HG03159 (cell line): ENCODE results near the gene KRT15.

Source experiments
- ATAC-seq: cut with Tn5 transposase; IDR thresholded peaks from one replicate; pipeline ENCODE4 v1.9.1; 2021; ENCODE audit warnings: mild to moderate bottlenecking, moderate library complexity; ENCODE audit not compliant: unreplicated experiment

The KRT15 gene

GRCh38 chr17:41484920-41485904 is 33.5 kb downstream of the KRT15 start:
- ATAC-seq = no peak

DNA sequence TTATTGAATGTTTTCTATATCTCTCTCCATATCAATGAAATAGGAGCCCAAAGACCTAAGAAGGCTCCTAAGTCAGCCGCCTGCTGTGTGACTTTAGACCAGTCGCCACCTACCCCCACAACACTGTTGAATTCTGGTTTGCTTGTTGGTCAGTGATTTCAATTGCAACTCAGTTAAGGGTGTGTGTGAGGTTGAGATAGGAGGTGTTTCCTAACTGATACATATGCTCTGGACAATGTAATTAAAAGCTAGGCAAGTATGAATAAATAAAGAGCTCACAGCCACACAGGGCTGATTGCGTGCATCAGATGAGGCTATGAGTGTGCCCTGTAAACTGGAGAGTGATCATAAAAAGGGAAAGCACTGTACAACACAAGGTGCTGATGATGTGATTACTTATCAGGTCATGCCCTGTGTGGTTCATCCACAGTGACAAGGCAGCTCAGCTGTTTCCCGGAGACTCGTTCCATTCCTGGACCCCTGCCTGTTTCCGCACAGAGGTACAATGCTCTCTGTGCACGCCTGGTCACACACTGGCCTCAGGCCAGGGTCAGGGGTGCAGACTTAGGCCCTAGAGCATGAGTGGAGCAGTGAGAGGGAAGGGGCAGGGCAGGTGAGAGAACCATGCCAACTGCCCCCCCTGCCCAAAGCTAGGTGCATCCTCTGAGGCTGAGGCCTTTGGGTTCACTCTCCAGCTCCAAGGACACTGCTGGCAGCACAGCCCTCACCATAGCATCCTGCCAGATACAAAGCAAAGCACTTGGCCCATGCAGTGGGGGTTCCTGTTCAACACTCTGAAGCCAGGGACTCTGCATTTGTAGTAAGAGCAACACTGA is 34.5 kb downstream of the KRT15 start:
- no peak for ATAC-seq

DNA sequence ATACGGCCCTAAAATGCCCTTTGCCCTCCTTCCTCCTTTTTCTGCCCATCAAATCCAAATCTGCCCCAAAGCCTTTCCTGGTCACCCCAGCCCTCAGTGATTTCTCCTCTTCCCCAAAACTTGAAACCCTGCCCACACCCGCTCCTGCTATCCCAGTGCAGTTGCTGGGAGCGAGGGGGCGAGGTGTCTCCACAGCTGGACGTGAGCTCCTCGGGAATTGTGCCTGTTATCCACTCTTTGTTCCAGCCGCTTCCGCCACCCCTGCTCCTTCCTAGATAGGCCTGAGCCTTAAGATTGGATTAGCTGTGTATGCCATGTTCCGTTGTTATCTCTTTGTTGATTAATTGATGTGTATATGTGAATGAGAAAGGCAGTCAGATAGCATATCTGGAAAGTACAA is 35.2 kb downstream of the KRT15 start:
- no peak for ATAC-seq

DNA sequence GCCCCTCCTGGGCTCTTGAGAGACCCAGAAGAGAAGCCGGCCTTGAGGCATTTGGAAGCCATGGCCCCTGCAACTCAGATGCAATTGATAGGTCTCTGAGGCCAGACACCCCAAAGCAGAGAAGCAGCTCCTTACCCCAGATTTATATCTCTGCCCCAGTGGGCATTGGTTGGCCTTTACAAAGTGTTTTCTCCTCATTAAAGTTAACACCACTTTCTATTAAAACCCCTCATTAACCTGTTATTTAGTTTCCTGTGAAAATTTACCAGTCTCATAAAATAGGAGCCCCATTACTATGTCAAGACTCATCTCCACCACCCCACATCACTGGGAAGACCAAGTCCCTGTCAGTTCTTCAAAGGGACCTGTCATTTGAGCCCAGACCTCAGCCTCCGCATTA is 37.7 kb downstream of the KRT15 start, which contains the start of gene KRT35:
Gene KRT35, minus strand, starts transcription at position 116 of the 400 bp plus-strand sequence. Its CDS starts 54 bp downstream, at position 62.
- no peak for ATAC-seq

- ATAC-seq = no peak
Measured at GRCh38 chr17:41480581-41480980, 38.1 kb downstream of the KRT15 start.

DNA sequence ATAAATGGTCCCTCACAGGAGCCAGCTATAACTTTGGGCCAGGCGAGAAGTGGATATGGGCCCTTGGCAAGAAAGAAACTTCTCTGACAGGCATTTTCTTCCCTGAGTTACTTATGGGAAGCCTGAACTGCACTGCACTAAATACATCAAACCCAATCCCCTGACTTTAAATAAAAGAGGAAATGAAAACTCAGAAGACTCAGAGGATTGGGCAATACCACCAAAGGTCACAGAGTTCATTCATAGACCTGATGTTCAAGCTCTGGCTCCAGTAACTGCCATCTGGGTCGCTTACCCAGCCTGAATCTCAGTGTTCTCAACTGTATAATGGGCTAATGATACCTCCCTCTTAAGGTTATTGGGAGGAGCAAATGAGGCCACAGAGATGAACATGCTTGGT is 38.6 kb downstream of the KRT15 start:
- no peak for ATAC-seq

- no peak for ATAC-seq
Measured at GRCh38 chr17:41478237-41478636, 40.5 kb downstream of the KRT15 start.

- ATAC-seq = no peak
Measured at GRCh38 chr17:41476866-41477815, 41.5 kb downstream of the KRT15 start.

DNA sequence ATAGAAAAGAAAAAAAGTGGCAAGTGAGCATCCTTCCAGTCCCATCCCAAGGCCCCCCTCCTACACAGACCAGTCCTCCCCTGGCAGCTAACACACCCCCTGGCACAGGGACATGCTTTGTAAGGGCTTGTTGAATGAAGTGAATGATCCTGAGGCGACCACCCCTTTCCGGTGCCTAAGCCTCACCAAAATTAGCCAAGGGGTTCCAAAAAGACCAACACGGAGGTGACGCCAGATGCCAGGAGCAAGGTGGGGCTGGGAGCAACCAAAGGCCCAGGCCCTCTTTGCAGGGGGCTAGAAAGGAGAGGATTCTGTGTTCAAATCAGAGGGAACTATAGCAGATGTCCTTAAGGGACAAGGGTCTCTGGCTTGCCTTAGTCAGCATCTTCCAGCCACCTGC is 43.3 kb downstream of the KRT15 start:
- no peak for ATAC-seq

GRCh38 chr17:41474863-41475262 is 43.8 kb downstream of the KRT15 start:
- no peak for ATAC-seq

DNA sequence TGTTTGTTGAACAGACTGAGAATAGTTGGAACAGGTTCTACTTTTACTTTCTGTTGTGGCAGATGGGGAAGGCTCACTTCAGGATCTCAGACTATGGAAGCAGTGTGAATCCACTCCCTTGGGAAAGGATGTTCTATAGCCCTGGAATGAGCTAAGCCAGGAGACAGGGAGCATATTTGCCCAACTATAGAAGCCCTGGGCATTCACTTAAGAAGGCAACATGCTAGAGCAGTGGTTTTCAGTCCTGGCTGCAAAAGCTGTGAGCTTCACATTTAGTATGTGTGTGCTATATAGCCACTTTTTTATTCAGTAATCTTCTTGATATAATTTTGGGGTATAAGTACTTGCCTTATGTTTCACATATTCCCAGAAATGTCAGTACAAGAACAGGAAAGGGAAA is 50.3 kb downstream of the KRT15 start:
- ATAC-seq = no peak

DNA sequence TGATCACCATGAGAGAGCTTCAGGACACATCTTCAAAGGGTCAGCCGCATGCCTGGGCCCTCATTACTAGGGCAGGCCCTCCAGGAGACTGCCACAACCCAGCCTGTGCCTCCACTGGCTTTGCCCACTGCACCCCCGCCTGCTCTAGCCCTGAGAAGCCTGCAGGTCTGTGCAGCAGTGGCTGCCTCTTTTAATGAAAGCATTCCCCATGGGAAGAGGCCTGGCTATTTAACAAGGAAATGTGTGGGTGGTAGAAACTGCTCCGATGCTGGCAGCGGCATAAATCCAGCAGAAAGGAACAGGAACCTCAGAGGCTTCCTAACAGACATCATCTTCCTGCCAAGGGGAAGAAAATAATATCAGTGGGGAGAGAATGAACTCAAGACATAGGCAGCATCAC is 51.1 kb downstream of the KRT15 start:
- no peak for ATAC-seq

DNA sequence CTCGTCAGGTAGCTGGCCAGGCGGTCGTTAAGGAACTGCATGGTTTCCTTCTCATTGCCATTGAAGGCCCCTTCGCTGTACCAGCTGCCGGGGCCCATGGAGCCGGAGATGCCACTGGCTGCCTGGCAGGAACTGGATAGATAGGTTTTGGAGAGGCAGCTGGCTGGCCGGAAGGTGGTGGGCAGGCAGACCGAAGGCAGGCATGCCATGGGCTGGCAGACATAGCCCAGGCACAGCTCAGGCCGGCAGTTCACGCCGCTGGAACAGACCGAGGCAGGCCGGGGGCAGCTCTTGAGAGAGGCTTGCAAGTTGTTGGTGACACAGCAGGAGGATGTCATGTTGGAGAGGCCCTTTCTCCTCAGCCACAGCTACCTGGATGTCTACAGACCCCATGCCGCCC is 51.7 kb downstream of the KRT15 start, which contains the start of gene KRT32:
Gene KRT32, minus strand, starts transcription at position 399 of the 400 bp plus-strand sequence. Its CDS starts 61 bp downstream, at position 338.
- no peak for ATAC-seq

DNA sequence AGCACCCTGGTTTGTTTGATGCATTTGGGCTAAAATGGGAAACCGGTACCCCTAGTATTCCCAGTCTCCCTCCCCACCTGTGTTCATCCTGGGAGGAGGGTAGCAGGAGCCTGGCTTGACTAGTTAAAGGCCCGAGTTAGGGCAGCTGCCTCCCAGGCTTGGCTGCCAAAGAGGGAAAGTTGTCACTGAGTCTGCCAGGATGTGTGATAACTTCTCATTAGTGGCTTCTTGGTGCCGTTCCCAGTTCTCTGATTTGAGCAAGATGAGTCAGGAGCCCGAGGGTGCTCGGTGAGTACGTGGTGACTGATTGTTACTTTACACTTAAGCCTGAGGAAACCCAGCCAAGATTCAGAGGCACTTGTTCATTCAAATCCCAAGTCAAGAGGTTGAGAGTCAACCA is 54.0 kb downstream of the KRT15 start:
- ATAC-seq = no peak

DNA sequence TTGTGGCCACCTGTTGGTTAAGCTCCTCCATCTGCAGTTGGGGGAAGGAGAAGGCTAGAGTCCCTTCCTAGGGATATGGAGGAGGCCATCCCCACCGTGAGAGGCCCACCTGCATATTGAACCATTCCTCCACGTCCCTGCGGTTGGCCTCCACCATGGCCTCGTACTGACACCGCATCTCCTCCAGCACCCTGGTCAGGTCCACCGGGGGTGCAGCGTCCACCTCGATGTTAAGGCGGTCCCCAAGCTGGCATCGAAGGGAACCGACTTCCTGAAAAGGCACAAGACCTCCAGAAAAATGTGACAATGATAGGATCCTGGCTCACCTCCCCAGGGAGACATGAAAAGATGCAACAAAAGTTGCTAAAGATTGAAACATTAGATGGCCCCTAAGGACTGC is 54.5 kb downstream of the KRT15 start:
- ATAC-seq = no peak

- ATAC-seq = no peak
Measured at GRCh38 chr17:41463746-41464145, 54.9 kb downstream of the KRT15 start.
